SU-DHL-6 (cell line): Measurements from ENCODE around the gene EEF2.

ENCODE experiments used
- H2AFZ ChIP-seq: fragments of 200-600 bp; sonication (generic); 2 replicates; pipeline ENCODE4 v1.6.1; 2014; ENCODE audit warnings: low read depth, mild to moderate bottlenecking, moderate library complexity, mixed read lengths, antibody characterized with exemption, low read length; ENCODE audit not compliant: severe bottlenecking
- H3F3A ChIP-seq: fragments of 200-600 bp; shearing (Covaris generic); 2 replicates; pipeline ENCODE4 v1.6.0; 2016; ENCODE audit warnings: antibody characterized with exemption, mild to moderate bottlenecking; ENCODE audit not compliant: insufficient read depth
- H3K27ac ChIP-seq: fragments of 200-600 bp; sonication (generic); 2 replicates; pipeline ENCODE4 v1.5.1; 2016; ENCODE audit warnings: low read depth, mild to moderate bottlenecking, low read length, moderate library complexity, mixed read lengths
- H3K27me3 ChIP-seq: fragments of 200-600 bp; sonication (generic), shearing (Covaris generic); 2 replicates; pipeline ENCODE4 v1.6.0; 2014; ENCODE audit warnings: mild to moderate bottlenecking, low read length
- H3K36me3 ChIP-seq: fragments of 200-600 bp; sonication (generic); 2 replicates; pipeline ENCODE4 v1.6.1; 2014; ENCODE audit warnings: mild to moderate bottlenecking, low read length, mixed read lengths
- H3K4me2 ChIP-seq: fragments of 300-600, 200-600 bp; shearing (Covaris generic), sonication (generic); 2 replicates; pipeline ENCODE4 v1.6.0; 2014; ENCODE audit warnings: low read length, low read depth, mild to moderate bottlenecking; ENCODE audit not compliant: poor library complexity, severe bottlenecking
- H3K4me3 ChIP-seq: fragments of 200-600 bp; sonication (generic); 2 replicates; pipeline ENCODE4 v1.5.1; 2014; ENCODE audit warnings: antibody characterized with exemption, low read length, mild to moderate bottlenecking, mixed read lengths; ENCODE audit not compliant: insufficient read depth, poor library complexity, severe bottlenecking
- H3K79me2 ChIP-seq: fragments of 200-600 bp; sonication (generic); 2 replicates; pipeline ENCODE4 v1.6.1; 2014; ENCODE audit warnings: mild to moderate bottlenecking, low read length, moderate library complexity; ENCODE audit not compliant: insufficient read depth
- H3K9ac ChIP-seq: fragments of 200-600 bp; sonication (generic); 2 replicates; pipeline ENCODE4 v1.7.0; 2014; ENCODE audit warnings: mild to moderate bottlenecking, low read length
- H3K9me2 ChIP-seq: fragments of 200-600 bp; sonication (generic); replicated peaks from 2 replicates; pipeline ENCODE4 v1.6.1; 2014; ENCODE audit warnings: low read length; ENCODE audit not compliant: insufficient read depth
- H3K9me3 ChIP-seq: fragments of 200-600 bp; sonication (generic); 2 replicates; pipeline ENCODE4 v1.6.1; 2014; ENCODE audit warnings: low read length, mixed read lengths; ENCODE audit not compliant: insufficient read depth
- H4K20me1 ChIP-seq: fragments of 200-600 bp; sonication (generic); 2 replicates; pipeline ENCODE4 v1.6.1; 2014; ENCODE audit warnings: low read depth, mild to moderate bottlenecking, antibody characterized with exemption, low read length, moderate library complexity, mixed read lengths
- EZH2phosphoT487 ChIP-seq: fragments of 200-600 bp; sonication (generic), shearing (Covaris generic); conservative IDR thresholded peaks from 2 replicates; pipeline ENCODE4 v1.6.1; 2018; ENCODE audit warnings: mild to moderate bottlenecking, antibody characterized with exemption, low read length, moderate library complexity, mixed read lengths
- TF ChIP-seq, protein P1 (sequence below): fragments of 200-600 bp; sonication (generic); IDR thresholded peaks from one replicate; pipeline ENCODE4 v1.5.1; 2017; ENCODE audit warnings: antibody characterized with exemption, mild to moderate bottlenecking, low read length, moderate library complexity; ENCODE audit not compliant: insufficient read depth, poor library complexity, severe bottlenecking

EEF2 gene

GRCh38 chr19:3970808-3971598 lies 14.3 kb downstream of the EEF2 start, which contains the start of gene DAPK3:
Gene DAPK3, minus strand, starts transcription at chr19:3971099. Its CDS starts 1,364 bp downstream, at chr19:3969735.
- Histone ChIP-seq H3K9ac (peak within 1 kb of the TSS; percentile 85), H3K27ac (peak within 1 kb of the TSS; percentile 67), H3F3A (peaks cover 28% of the 10 kb centered on the region), H3K4me2 (peak within 1 kb of the TSS; percentile 59), H3K36me3 (0 out of 2 replicates have a peak, but pooled peaks cover 8% of the 10 kb centered on the region), H3K4me3 (peak within 1 kb of the TSS; percentile 80), H2AFZ (no peak within 1 kb of the TSS), H4K20me1 (peaks cover 5% of the 10 kb centered on the region; the same call in 1 of the 2 replicates), H3K27me3 (no peaks in the 10 kb centered on the region), H3K79me2 (peaks cover 29% of the 10 kb centered on the region), H3K9me3 (no peaks in the 10 kb centered on the region), H3K9me2 (no peaks in the 10 kb centered on the region)
- no peak for TF ChIP-seq EZH2phosphoT487
- TF ChIP-seq, protein P1, sequence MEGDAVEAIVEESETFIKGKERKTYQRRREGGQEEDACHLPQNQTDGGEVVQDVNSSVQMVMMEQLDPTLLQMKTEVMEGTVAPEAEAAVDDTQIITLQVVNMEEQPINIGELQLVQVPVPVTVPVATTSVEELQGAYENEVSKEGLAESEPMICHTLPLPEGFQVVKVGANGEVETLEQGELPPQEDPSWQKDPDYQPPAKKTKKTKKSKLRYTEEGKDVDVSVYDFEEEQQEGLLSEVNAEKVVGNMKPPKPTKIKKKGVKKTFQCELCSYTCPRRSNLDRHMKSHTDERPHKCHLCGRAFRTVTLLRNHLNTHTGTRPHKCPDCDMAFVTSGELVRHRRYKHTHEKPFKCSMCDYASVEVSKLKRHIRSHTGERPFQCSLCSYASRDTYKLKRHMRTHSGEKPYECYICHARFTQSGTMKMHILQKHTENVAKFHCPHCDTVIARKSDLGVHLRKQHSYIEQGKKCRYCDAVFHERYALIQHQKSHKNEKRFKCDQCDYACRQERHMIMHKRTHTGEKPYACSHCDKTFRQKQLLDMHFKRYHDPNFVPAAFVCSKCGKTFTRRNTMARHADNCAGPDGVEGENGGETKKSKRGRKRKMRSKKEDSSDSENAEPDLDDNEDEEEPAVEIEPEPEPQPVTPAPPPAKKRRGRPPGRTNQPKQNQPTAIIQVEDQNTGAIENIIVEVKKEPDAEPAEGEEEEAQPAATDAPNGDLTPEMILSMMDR: no peak

DNA sequence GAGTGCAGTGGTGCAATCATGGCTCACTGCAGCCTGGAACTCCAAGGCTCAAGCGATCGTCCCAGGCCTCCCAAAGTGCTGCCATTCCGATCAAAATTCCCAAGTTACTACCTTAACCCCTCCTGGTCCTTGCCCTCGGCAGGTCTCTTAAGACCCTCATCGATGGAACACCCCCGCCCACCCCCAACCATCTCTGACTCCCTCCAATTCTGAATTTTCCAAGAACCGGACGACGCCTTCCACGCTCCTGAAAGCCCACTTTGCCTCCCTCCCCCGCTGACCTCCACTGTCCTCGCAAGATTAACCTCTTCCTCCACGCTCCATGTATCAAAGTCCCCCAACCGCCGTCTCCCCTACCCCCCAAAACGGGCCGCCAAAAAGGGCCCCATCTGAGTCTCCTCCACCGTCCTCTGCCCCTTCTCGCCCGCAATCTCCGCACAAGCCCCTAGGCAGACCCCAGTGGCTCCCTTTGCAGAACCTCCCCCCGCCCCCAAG lies 14.9 kb downstream of the EEF2 start:
- Histone ChIP-seq H3K4me3 (peak overlapping the region; percentile 80), H3K9me2 (no peaks in the 10 kb centered on the region), H2AFZ (no peak overlapping the region), H4K20me1 (no peaks in the 10 kb centered on the region; the same call in 1 of the 2 replicates), H3K36me3 (0 out of 2 replicates have a peak, but pooled peaks cover 2% of the 10 kb centered on the region), H3K27ac (peak overlapping the region; percentile 49), H3K9ac (peak overlapping the region; percentile 85), H3F3A (peaks cover 22% of the 10 kb centered on the region), H3K79me2 (peaks cover 29% of the 10 kb centered on the region), H3K27me3 (no peaks in the 10 kb centered on the region), H3K9me3 (no peaks in the 10 kb centered on the region), H3K4me2 (peak overlapping the region; percentile 59)
- TF ChIP-seq, protein P1: no peak
- TF ChIP-seq EZH2phosphoT487: no peak

DNA sequence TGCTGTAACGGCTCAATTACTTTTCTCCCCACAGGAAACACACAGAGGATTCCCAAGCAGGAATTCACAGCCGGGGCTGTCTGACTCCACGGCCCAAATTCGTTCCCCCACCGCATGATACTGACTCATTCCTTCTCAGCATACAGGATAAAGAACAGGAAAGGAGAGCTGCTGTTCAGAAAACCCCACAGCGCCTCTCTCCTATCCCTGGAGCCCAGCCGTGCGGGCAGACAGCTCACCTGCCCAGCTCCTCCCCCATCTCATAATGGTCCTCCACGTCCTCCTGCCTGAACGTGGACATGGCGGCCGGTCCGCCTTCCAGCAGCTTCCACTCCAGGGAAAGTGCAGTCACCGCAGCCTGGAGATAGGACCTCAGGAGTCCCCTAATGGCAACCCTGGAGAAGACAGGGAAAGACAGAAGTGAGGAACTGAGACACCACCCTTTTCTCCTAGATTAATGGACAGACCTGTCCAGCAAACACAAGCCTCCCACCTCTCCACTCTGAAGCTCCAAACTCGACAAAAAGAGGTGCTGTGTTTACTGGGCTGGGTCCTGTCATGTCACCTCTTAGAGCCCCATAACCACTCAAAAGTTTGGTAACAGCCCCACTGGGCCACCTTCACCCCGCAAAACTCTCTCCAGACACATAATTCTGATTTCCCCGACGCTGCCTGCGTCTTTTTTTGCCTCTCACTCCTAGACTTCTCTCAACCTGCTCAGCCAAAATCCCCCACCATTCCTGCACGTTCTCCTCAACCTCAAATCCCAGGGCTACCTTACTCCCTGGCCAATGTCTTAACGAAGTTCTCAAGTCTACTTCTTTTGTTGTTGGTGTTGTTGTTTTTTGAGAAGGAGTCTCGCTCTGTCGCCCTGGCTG lies 15.6 kb downstream of the EEF2 start:
- no peaks in the 10 kb centered on the region for H3K9me3 ChIP-seq
- H2AFZ ChIP-seq: no peak overlapping the region
- no peak overlapping the region for H3K27ac ChIP-seq
- H3K4me2 ChIP-seq: peak overlapping the region; percentile 59
- no peaks in the 10 kb centered on the region; the same call in 1 of the 2 replicates for H4K20me1 ChIP-seq
- 0 out of 2 replicates have a peak, but pooled peaks cover 2% of the 10 kb centered on the region for H3K36me3 ChIP-seq
- no peaks in the 10 kb centered on the region for H3K27me3 ChIP-seq
- H3K9me2 ChIP-seq: no peaks in the 10 kb centered on the region
- H3K9ac ChIP-seq: peak overlapping the region; percentile 85
- TF ChIP-seq, protein P1: no peak
- no peak for TF ChIP-seq EZH2phosphoT487
- H3K4me3 ChIP-seq: peak overlapping the region; percentile 80
- H3F3A ChIP-seq: peaks cover 17% of the 10 kb centered on the region
- H3K79me2 ChIP-seq: peaks cover 29% of the 10 kb centered on the region
